D721Med (cell line): Measurements from ENCODE around the gene GALT.

ENCODE experiments used
- DNase-seq: peaks from one replicate; pipeline ENCODE4 v3.0.0; 2011; ENCODE audit warnings: low spot score; ENCODE audit not compliant: insufficient read length
- FAIRE-seq: peaks from 2 replicates; lab custom pipeline; 2011; peaks lifted over from hg19 to GRCh38; lab: Jason Lieb, UNC
- CTCF ChIP-seq: IDR thresholded peaks from 2 replicates; pipeline ENCODE4 v1.5.1; 2012; ENCODE audit warnings: mild to moderate bottlenecking, control low read depth; ENCODE audit not compliant: insufficient read depth; ENCODE audit errors: missing control alignments

The GALT gene

DNA sequence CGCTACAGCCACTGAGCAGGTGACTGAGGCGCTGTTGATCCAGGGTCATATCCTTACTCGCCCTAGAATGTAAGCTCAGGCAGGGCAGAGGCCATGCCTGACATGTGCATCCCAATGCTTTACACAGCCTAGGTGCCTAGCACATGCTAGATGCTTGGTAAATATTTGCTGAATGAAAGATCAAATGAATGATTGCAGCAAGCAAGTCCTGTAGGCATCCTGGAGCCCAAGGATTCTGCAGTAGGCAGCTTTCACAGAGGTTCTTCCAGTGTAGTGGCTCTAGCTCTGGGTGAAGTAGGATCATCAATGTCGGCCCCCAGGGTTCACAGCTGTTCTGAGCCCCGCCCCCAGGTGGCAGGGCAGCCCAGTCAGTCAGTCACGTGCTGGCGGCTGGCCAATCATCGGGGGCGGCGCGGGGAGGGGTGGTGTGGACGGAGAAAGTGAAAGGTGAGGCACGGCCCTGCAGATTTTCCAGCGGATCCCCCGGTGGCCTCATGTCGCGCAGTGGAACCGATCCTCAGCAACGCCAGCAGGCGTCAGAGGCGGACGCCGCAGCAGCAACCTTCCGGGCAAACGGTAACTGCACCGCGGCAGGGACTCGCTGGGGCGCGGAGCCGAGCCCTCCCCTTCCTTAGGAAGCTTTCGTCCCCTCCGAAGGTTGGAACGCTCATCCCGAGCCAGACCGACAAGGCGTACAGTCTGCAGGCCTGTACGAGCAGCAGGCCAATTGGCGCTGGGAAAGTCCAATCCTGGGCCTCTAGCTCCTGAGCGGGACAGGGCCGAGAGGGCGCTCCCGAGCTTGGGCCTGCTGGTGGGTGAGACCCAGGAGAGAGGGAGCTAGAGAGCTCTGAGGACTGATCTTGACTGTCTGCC is at the start of gene GALT:
Gene GALT, plus strand, starts transcription at position 465 of the 873 bp plus-strand sequence. Its CDS starts 30 bp downstream, at position 495.
- DNase-seq (peak; percentile 99), FAIRE-seq (no peak)
- peak; percentile 39 for TF ChIP-seq CTCF

DNA sequence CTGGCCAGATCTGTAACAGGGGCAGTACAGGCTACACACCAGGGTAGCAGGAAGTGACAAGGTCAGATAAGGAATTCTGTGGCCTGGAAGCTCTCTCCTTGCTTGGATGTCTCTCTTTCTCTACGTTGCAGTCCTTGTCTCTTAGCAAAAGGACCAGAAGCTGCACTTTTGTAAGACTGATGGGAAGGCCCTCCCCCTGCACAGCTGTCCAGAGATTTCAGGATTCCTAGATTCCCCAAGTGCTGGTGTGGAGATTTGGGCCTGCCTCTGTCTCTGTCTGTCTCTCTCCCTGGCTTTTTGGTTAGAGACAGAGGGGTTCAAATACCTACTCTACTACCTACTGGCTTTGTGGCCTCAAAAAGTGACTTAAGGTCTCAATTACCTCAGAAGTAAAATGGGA is 46.9 kb upstream of the GALT start:
- DNase-seq (no peak), FAIRE-seq (no peak)

DNA sequence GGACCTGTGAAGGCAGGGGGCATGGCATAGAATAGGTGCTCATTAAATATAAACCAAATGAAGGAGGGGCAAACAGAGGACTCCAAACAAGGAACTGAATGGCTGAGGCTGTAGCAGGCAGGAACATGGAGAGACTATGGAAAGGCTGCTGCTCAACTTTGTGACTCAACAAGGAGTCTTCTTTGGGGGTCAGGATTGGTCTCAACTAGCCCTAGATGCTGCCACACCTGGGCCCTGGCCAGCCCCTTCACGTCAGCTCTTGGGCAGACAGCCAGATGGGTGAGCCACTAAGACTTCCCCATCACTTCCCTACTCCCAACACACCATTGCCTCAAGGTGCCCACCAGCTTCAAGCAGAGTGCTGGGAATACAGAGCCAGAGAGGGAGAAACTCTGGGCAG is 45.6 kb upstream of the GALT start:
- TF ChIP-seq CTCF = no peak
- FAIRE-seq (no peak), DNase-seq (no peak)

More for the DNA sequence above, 46.9 kb upstream of the GALT start:
- no peak for TF ChIP-seq CTCF

- FAIRE-seq = no peak
- no peak for DNase-seq
- TF ChIP-seq CTCF = no peak
Measured at GRCh38 chr9:34601937-34602573, 44.4 kb upstream of the GALT start.

- FAIRE-seq = peak; percentile 85
- peak; percentile 89 for DNase-seq
- TF ChIP-seq CTCF = peak; percentile 97
Measured at GRCh38 chr9:34603610-34604231, 42.8 kb upstream of the GALT start.

- FAIRE-seq (no peak), DNase-seq (no peak)
- TF ChIP-seq CTCF = no peak
Measured at GRCh38 chr9:34606190-34606589, 40.3 kb upstream of the GALT start.

DNA sequence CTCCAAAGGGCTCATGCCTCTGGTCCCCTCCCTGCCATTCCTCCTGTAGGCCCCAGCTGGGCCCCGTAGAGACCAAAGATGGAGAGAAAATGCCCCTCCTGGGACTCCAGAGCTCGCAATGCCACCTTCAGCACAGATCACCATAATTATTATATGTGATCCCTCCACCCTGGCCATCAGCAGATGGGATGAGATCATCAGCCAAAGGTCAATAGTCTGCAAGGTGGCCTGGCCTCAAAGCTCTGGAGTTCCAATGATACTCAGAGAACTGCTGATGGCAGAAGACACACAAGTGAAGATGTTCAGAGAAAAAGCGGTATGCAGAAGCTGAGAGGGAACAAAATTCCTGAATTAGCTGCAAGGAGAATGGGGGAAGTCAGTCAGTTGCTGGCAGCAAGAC is 39.6 kb upstream of the GALT start:
- FAIRE-seq (no peak), DNase-seq (no peak)
- TF ChIP-seq CTCF = no peak
